Panc1 (cell line): ENCODE measurements around the gene TAF7. TPM values are rescaled to one million over a fixed set of nuclear protein-coding genes. Genes with fewer than 3 reads are reported as not detected.
"Not testable (repeated sequence)": the region's sequence is repeated elsewhere in the genome, so short reads cannot be mapped to it uniquely, and the experiment has no call there.

Experiments used
- ATAC-seq: fragments of 200-7000 bp; cut with Tn5 transposase; 2 replicates; pipeline ENCODE4 v1.9.1; 2020; ENCODE audit warnings: mild to moderate bottlenecking, moderate library complexity
- BruUV-seq: library from RNA; stranded (reverse); fragments of 400-500 nt; replicated peaks from 2 replicates; lab custom pipeline; 2021; lab: Mats Ljungman, UMichigan
- CTCF ChIA-PET: fragments of 300-600 bp; sonication (Branson Sonifier 250); formaldehyde crosslinking; loops from one replicate; lab custom pipeline; 2022; ENCODE audit warnings: antibody characterized with exemption; lab: Charles Lee
- POLR2A ChIA-PET: fragments of 300-600 bp; sonication (Branson Sonifier 250); formaldehyde crosslinking; loops from one replicate; lab custom pipeline; 2022; ENCODE audit warnings: antibody characterized with exemption; lab: Charles Lee
- DNase-seq: peaks from one replicate; pipeline ENCODE4 v3.0.0-alpha.2; 2010; ENCODE audit warnings: low read depth, low spot score
- H3K27ac ChIP-seq: 2 replicates; pipeline ENCODE4 v1.5.1; 2011; ENCODE audit warnings: mild to moderate bottlenecking, low read length, inconsistent platforms
- H3K27me3 ChIP-seq: fragments of 200-500 bp; sonication (Bioruptor generic); 2 replicates; pipeline ENCODE4 v1.6.0; 2014; ENCODE audit warnings: low read length, inconsistent platforms; ENCODE audit not compliant: control insufficient read depth, insufficient read depth
- H3K36me3 ChIP-seq: fragments of 200-500 bp; sonication (Bioruptor generic); 2 replicates; pipeline ENCODE4 v1.5.1; 2014; ENCODE audit warnings: inconsistent platforms, mild to moderate bottlenecking, low read length, moderate library complexity; ENCODE audit not compliant: control insufficient read depth, insufficient read depth
- H3K4me1 ChIP-seq: 2 replicates; pipeline ENCODE4 v1.5.1; 2011; ENCODE audit warnings: inconsistent platforms, mild to moderate bottlenecking, low read length, moderate library complexity; ENCODE audit not compliant: control insufficient read depth, insufficient read depth
- H3K4me3 ChIP-seq, 2 experiments: 2 replicates each; pipeline ENCODE4 v1.5.1; 2011 to 2012; ENCODE audit warnings: low read depth in 2 of 2, low read length in 2 of 2, mild to moderate bottlenecking in 2 of 2, inconsistent platforms in 1 of 2, moderate library complexity in 1 of 2
- H3K9me3 ChIP-seq: fragments of 200-500 bp; sonication (Bioruptor generic); 2 replicates; pipeline ENCODE4 v1.5.1; 2014; ENCODE audit warnings: low read depth, mild to moderate bottlenecking, inconsistent platforms, low read length, moderate library complexity; ENCODE audit not compliant: control insufficient read depth, insufficient read depth
- POLR2AphosphoS5 ChIP-seq: IDR thresholded peaks from 2 replicates; pipeline ENCODE4 v1.6.1; 2012; ENCODE audit warnings: mild to moderate bottlenecking, low read depth, low read length, moderate library complexity
- TCF7L2 ChIP-seq: IDR thresholded peaks from 2 replicates; pipeline ENCODE4 v1.6.1; 2011; ENCODE audit warnings: mild to moderate bottlenecking, low read depth, low read length, inconsistent platforms
- in situ Hi-C: cut with HindIII; loops from 2 replicates; pipeline ENCODE4 v1.10.0; 2016; ENCODE audit warnings: low sequenced_read_pairs, low pct_unique_long_range_greater_than_20kb
- intact Hi-C: fragments of 100-400 bp; cut with micrococcal nuclease; formaldehyde crosslinking; loops from one replicate; pipeline ENCODE4 v1.10.0; 2022; ENCODE audit not compliant: unreplicated experiment
- total RNA-seq: library from RNA; stranded (reverse); gene quantifications from one replicate; pipeline ENCODE4 v1.2.1, GENCODE V29; 2021; ENCODE audit not compliant: unreplicated experiment
- TF ChIP-seq, protein P1 (sequence below): fragments of 450-650 bp; IDR thresholded peaks from 2 replicates; pipeline ENCODE4 v1.5.1; 2017; ENCODE audit warnings: mild to moderate bottlenecking

The TAF7 gene
- total RNA-seq, 1 experiment from 2014 or later = 71.0 TPM

DNA sequence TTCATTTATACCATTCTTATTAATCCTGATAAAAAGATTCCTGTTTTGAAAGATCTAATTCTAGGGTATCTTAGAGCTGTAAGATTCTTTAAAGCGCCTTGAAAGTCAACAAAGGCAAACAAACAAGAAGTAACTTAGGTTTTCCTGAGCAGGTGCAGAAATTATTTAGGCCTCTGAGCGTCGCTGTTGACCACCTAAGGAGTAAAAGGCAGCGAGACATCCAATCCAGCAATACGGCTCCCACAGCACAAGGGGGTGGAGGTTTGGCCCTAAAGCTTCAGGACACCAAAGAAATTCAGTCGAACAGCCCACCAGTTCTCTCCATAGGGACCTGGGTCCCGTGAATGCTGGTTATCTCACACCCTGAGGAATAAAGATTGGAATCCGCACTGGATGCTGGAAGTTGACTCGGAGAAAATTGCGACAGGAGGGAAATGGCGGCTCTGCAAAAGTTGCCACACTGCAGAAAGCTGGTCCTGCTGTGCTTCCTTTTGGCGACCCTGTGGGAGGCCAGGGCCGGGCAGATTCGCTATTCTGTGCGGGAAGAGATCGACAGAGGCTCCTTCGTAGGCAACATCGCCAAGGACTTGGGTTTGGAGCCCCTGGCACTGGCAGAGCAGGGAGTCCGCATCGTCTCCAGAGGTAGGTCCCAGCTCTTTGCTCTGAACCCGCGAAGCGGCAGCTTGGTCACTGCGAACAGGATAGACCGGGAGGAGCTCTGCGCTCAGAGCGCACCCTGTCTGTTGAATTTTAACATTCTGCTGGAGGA is 18.1 kb upstream of the TAF7 start, which contains the start of gene PCDHGA2:
Gene PCDHGA2, plus strand, starts transcription at position 223 of the 769 bp plus-strand sequence.
- intact Hi-C loops = no loop called here
- POLR2A ChIA-PET = interaction anchor here (0.6 kb wide), 1 partner anchor 298 kb away, joined by 6 read pairs; the partner anchor contains the start of genes HDAC3 and RELL2

DNA sequence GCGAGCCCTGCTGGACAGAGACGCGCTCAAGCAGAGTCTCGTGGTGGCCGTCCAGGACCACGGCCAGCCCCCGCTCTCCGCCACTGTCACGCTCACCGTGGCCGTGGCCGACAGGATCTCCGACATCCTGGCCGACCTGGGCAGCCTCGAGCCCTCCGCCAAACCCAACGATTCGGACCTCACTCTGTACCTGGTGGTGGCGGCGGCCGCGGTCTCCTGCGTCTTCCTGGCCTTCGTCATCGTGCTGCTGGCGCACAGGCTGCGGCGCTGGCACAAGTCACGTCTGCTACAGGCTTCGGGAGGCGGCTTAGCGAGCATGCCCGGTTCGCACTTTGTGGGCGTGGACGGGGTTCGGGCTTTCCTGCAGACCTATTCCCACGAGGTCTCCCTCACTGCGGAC is 12.0 kb upstream of the TAF7 start:
- H3K4me3 ChIP-seq, intact Hi-C loops, H3K36me3 ChIP-seq, ATAC-seq, H3K27me3 ChIP-seq, POLR2A ChIA-PET, H3K4me1 ChIP-seq, DNase-seq, H3K27ac ChIP-seq, BruUV-seq: not testable (repeated sequence)
- in situ Hi-C loops = loop anchor here (25.0 kb wide), 1 partner anchor 145 kb away; the partner anchor contains the start of genes PCDHB10, PCDHB11, PCDHB16 and PCDHB8
- H3K9me3 ChIP-seq = peaks cover 12% of the 10 kb centered on the region; the same call in 1 of the 2 replicates
- CTCF ChIA-PET = interaction anchor here (0.6 kb wide), 2 partner anchors 180 to 256 kb away, joined by 3 to 4 read pairs; no protein-coding TSS in a partner anchor

More for the DNA sequence above, 18.1 kb upstream of the TAF7 start, which contains the start of gene PCDHGA2:
- Histone ChIP-seq H3K27me3 (no peaks in the 10 kb centered on the region), H3K4me3 (no peak within 1 kb of the TSS), H3K36me3 (no peaks in the 10 kb centered on the region), H3K4me1 (no peaks in the 10 kb centered on the region), H3K27ac (no peak within 1 kb of the TSS), H3K9me3 (peaks cover 6% of the 10 kb centered on the region; the same call in 1 of the 2 replicates)
- no peak for DNase-seq
- in situ Hi-C loops = loop anchor here (25.0 kb wide), 1 partner anchor 151 kb away; the partner anchor contains the start of genes PCDHB10, PCDHB11, PCDHB16 and PCDHB8
- TF ChIP-seq, protein P1, sequence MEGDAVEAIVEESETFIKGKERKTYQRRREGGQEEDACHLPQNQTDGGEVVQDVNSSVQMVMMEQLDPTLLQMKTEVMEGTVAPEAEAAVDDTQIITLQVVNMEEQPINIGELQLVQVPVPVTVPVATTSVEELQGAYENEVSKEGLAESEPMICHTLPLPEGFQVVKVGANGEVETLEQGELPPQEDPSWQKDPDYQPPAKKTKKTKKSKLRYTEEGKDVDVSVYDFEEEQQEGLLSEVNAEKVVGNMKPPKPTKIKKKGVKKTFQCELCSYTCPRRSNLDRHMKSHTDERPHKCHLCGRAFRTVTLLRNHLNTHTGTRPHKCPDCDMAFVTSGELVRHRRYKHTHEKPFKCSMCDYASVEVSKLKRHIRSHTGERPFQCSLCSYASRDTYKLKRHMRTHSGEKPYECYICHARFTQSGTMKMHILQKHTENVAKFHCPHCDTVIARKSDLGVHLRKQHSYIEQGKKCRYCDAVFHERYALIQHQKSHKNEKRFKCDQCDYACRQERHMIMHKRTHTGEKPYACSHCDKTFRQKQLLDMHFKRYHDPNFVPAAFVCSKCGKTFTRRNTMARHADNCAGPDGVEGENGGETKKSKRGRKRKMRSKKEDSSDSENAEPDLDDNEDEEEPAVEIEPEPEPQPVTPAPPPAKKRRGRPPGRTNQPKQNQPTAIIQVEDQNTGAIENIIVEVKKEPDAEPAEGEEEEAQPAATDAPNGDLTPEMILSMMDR = peak; percentile 36
- no peak for TF ChIP-seq TCF7L2
- CTCF ChIA-PET = interaction anchor here (0.8 to 1.1 kb wide), 2 partner anchors 8 to 9 kb away, joined by 3 to 7 read pairs; partner anchors contain the start of gene PCDHGA1
- no TSS peak for BruUV-seq
- no peak for ATAC-seq

DNA sequence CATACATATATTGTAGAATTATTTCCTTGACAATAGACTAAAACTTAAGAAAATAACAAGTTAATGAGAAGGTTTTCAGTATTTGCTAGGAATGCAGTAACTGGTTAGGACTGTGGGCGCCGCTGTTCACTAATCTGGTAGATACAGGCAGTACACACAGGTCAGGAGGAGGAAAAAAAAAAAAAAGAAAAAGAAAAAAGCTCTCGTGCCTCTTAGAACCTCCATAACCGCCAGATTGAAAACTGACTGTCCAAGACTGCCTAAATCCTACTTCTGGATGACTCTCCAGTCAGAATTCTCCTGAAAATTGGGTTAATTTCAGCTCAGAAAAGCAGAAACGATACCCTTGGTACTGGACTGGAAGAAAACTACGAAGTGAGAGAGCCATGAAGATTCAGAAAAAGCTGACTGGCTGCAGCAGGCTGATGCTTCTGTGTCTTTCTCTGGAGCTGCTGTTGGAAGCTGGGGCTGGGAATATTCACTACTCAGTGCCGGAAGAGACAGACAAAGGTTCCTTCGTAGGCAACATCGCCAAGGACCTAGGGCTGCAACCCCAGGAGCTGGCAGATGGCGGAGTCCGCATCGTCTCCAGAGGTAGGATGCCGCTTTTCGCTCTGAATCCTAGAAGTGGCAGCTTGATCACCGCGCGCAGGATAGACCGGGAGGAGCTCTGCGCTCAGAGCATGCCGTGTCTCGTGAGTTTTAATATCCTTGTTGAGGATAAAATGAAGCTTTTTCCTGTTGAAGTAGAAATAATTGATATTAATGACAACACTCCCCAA is 9.9 kb upstream of the TAF7 start, which contains the start of gene PCDHGA1:
Gene PCDHGA1, plus strand, starts transcription at position 216 of the 782 bp plus-strand sequence.
- Histone ChIP-seq H3K4me1 (no peaks in the 10 kb centered on the region), H3K27ac (peak within 1 kb of the TSS; percentile 78), H3K36me3 (no peaks in the 10 kb centered on the region), H3K4me3 (peak within 1 kb of the TSS; percentile 39 to 70), H3K27me3 (no peaks in the 10 kb centered on the region), H3K9me3 (peaks cover 6% of the 10 kb centered on the region; the same call in 1 of the 2 replicates)
- DNase-seq (no peak), ATAC-seq (peak; percentile 39; the same call in 1 of the 2 replicates)
- ChIA-PET POLR2A (interaction anchor here (0.7 to 1.2 kb wide), 2 partner anchors 10 to 13 kb away, joined by 4 to 9 read pairs; partner anchors contain the start of genes PCDHGA3 and TAF7), CTCF (interaction anchor here (0.6 to 2.0 kb wide), 10 partner anchors 9 to 406 kb away, joined by 3 to 13 read pairs (median 6); partner anchors contain the start of genes PCDHB14, PCDHGA10, PCDHGA2 and PCDHGB7)
- TF ChIP-seq POLR2AphosphoS5 = no peak
- TF ChIP-seq, protein P1 = peak; percentile 77
- BruUV-seq = no TSS peak
- intact Hi-C loops = no loop called here
- in situ Hi-C loops = loop anchor here (25.0 kb wide), 1 partner anchor 143 kb away; the partner anchor contains the start of genes PCDHB10, PCDHB11, PCDHB16 and PCDHB8
